Hematopoietic multipotent progenitor cell treated with erythropoietin and hydrocortisone succinate and interleukin-3 and kit ligand, for 6 days (in vitro differentiated cells): Measurements from ENCODE around the gene HK3.
A peak's percentile ranks its signal among the peaks of the same experiment; 100 is the strongest.

Experiments
- DNase-seq: peaks from one replicate; pipeline ENCODE4 v3.0.0-alpha.2; 2015

The HK3 gene

DNA sequence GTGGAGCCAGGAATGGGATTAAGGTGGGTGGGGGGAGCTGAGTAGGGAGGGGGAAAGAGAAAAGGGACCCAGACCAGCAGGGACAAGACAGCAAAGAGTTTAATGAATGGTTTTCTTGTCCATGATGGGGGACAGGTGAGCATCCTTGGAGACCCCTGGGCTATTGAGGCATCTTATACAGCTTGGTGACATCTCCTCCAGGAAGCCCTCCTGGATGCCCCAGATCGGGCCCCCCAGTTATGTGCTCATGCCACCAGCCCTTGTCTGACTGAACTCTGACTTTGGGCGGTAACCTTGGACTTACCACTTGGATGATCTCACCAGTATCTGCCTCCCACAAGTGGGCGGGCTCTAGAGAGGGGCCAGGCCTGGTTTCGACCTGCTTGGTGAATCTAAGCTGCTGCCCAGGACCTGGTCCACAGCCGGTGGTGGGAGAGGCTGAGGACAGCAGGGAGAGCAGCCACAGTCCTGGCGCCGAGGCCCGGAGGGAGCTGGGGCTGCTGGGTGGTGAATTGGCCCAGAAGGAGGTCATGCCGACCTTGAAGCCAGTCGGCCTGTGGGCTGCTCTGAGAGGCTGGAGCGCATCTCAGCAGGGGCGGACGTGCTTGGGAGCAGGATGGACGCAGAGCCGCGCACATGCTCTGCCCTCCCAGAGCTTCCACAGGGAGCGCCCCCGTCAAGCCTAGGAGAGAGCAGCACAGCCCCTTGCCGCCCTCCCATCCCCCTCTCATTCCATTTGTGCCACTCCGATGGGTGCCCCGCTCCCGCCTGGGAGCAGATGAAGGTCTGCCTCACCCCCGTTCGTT is 52.6 kb downstream of the HK3 start:
- peak; percentile 22 for DNase-seq

DNA sequence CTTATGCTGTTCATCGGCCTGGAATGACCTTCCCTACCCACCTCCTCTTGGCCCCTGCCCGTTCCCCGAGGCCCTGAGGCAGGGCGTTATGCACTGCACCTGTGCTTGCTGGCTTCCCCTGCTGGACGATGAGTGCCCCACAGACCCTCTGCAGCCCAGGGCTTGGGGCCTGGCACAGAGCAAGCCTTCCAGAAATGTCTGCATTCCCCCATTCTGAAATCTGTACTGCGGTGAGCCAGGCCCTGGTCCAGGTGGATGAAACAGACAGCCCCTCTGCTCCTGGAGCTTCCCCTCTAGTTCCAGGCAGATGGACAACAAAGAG is 53.8 kb downstream of the HK3 start:
- DNase-seq = no peak

DNA sequence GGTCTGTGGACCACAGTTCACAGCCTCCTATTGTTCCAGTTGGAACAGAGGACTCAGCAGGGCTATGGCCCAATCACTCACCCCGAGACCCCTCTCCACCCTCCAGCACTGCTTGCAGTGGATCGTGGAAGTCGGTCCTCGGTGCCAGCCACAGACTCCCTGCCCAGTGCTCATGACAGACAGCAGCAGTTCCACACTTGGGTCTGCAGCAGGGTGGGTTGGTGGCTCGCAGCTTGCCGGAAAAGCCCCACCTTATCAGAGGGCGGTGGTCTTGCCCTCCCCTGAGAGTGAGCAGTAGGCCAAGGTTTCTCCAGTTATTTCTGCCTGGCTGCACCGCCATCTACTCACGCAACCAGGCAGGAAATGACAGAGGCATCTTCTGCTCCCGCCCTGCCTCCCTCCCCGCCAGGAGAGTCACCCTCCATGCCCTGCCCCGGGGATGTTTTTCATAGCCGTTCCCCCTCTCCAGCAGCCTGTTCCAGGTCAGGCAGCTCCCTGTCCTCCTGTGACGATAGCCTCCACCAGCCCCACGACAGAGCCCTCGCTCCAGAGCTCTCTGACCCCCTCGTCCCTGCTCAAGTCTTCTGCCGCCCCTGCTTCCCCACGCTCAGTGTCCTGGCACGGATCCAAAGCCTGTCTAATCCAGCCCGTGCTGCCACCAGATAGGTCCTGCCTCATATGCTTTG is 54.3 kb downstream of the HK3 start:
- peak; percentile 47 for DNase-seq

DNA sequence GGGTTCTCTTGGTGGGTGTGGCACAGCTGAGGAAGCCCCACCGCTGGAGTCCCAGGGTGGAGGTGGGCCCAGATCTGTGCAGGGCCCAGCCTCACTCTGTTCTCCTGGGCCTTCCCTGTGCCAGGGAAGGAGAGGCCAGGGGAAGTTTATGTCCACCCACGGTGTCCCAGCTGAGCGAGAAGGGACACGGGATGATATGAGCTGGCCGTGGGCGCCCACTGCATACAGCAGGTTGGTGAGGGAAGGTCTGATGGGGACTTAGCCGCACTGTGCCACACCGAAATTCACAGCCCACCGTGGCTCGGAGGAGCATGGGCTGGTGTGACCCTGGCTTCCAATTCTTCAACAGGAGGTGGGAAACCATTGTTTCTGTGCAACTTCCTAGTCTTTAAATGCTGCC is 54.9 kb downstream of the HK3 start:
- no peak for DNase-seq

DNA sequence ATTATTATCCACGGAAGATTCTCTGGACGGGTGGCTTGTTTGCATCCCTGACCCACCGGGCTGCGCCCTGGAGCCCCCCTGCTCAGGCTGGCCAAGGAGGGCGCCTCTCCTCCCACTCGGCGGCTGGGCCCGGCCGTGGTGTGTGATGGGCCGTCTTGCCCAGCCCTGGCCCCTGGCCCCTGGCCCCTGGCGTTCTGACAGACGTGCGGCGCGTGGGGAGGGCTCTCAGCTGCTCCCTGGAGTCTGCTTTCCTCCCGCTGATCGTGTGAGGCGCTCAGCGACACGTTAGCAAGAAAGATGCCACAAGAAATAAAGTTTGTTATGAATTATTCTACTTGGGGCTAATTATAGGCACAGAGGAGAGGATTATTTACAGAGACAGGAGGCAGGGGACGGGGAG is 55.5 kb downstream of the HK3 start:
- no peak for DNase-seq

DNA sequence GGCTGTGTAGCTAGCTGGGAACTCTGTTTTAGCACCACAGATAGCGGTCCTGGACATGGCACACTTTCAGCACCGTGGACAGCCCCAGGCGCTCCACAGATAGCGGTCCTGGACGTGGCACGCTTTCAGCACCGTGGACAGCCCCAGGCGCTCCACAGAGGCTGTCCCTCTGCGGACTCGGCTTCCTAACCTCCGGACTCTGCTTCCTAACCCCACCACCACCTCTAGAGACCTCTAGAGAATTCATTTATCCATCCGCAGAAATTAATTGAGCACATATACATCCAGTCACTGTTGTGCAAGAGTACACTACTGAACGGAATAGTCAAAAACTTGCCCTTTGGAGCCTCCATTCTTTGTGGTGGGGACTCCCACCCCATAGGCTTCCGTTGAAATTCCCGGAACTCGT is 61.4 kb downstream of the HK3 start:
- DNase-seq = peak; percentile 97

DNA sequence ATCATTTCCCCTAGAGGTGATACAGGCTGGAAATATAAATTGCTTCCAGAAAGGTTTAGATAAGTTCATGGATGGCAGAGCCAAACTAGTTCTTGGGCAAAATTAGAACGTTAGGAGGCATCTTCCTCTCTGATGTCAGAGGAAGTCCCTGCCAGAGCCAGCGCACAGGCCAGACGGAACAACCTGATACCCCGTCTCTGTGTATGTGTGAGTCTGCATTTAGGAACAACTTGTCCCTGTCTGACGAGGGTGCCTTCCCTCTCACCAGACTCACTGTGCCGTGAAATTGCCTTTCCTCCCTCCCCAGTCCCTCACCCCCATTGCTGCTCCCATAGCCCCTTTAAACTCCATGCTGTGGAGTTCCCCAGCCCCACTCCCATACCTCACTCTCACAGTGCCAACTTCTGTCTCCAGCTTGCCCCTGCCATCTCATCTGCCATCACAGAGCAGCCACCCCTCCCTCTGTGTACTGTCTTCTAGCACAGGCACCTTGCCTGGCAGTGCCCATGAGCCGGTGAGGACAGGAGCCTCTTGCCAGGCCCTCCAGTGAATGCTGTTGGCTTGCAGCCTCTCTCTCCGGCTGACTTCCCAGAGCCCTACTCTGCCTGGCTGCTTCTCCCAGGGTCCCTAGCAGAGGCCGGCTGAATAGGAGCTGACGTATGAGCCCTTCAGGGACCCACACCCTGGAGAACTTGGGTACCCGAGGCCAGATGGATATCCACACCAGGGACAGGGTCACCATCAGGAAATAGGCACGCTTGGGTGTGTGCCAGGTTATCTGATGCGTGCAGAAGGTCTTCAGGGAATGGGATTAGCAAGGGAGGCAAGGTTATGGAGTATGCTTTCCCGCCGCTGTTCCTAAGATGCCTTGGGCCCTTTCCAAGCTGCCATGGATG is 62.1 kb downstream of the HK3 start:
- no peak for DNase-seq

DNA sequence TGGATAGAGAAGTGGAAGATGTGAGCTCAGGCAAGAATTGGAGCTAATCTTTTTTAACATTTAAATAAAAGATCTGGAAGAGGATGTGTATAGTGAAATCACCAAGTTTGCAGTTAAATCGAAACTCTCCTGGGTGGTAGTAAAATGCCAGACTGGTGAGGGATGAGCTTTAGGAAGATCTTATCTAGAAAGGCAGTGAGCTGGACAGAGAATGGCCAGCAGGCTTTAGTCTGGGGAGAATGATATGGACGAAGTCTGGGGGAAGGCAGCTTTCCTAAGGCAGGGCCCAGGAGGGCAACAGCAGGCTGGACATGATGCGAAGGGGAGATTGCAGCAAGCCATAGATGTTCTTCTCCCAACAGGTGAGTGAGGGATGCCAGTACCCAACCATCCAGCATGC is 63.2 kb downstream of the HK3 start:
- no peak for DNase-seq

DNA sequence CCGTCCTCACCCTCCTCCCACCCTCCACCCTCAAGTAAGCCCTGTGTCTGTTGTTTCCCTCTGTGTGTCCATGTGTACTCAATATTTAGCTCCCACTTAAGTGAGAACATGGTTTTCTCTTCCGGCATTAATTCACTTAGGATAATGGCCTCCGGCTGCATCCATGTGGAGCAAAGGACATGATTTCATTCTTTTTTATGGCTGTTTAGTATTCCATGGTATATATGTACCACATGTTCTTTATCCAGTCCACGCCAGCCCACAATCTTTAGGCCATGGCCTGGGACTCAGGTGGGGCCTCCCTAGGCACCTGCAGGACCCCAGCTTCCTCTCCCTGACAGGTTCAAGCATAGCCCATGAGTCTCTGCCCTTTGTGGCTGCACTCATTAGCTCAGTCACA is 65.9 kb downstream of the HK3 start:
- no peak for DNase-seq

DNA sequence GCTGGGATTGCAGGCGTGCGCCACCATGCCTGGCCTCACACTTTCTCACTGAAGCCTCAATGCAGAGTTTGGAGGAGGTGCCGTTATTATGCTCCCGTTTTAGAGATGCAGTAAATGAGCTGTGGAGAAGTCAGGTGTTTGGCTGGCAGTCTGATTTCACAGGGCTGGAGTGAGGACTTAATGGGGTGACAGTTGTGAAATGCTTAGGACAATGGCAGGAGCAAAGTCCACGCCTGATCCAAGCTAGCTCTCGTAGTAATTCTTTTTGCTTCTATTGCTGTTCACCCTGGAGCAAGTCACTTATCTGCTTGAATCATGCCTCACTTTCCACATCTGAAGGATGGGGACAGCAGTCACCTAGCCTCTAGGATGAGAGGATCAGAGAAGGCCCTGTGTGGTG is 67.0 kb downstream of the HK3 start:
- DNase-seq = no peak

DNA sequence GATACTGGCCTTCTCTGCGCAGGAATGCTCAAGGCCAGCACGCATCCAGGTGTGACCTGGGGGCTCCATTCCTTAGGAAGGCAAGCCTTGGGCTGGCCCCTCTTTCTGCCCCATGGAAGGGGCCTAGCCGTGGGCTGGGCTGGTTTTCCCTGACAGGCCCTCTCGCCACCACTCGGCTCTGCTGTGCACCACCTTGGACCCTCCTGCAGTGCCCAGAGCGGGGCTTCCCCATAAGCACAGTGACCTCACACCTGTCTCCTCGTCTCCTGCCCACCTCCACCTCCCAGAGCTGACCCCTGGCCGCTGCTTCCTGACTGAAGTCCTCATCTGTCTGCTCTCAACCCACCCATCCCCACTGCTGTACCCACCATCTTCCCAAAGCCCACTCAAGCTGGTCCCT is 67.7 kb downstream of the HK3 start:
- DNase-seq = no peak

DNA sequence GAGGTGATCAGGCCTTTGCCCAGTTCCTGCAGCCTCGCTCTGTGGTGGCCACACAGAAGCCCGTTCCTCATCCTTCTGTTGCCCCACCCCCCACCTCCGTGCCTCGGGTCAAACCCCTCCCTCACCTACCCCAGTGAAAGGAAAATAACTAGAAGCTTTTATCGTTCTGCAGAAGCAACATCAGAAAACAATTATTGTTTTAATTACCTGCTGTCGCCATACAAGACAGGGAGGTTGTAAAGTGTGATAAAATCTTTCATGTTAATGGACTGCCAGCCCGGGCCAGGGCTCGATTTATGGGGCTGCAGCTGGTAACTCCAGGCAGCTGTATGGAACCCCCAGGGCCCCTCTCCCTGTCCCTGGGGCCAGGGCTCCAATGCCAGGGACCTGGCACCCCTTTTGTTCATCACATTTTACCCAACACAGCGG is 68.1 kb downstream of the HK3 start:
- no peak for DNase-seq
